Measurements from ENCODE around the gene VAV2. TPM values are rescaled to one million over a fixed set of nuclear protein-coding genes. Genes with fewer than 3 reads are reported as not detected.
A peak's percentile ranks its signal among the peaks of the same experiment; 100 is the strongest.

The VAV2 gene
- total and polyA plus RNA-seq, 9 of the 15 experiments (the other 6 are each of a cell fraction or from before 2014, with no cell fraction given) = 0.01 to 2.7 (median 1.0) TPM; not detected in 1

- TF ChIP-seq REST (IDR thresholded peaks at IDR 0.05; ENCODE audit: borderline replicate concordance) = peak; percentile 87
- TF ChIP-seq REST (CRISPR knock-in tag; IDR thresholded peaks at IDR 0.05; ENCODE audit: low read depth) = no peak
- TF ChIP-seq CHCHD3 (CRISPR knock-in tag; IDR thresholded peaks at IDR 0.05) = no peak
- TF ChIP-seq TCF3 (CRISPR knock-in tag; IDR thresholded peaks at IDR 0.05) = no peak
- TF ChIP-seq FOXK1 (CRISPR knock-in tag; IDR thresholded peaks at IDR 0.05; ENCODE audit: borderline replicate concordance) = no peak
- TF ChIP-seq FUS (optimal IDR thresholded peaks at IDR 0.05; ENCODE audit: low read depth, low read length) = no peak
- no peak for TF ChIP-seq ZBTB2 (IDR thresholded peaks at IDR 0.05)
- no peak for TF ChIP-seq ZNF609 (CRISPR knock-in tag; IDR thresholded peaks at IDR 0.05; ENCODE audit: borderline replicate concordance)
- TF ChIP-seq ARHGAP35 (IDR thresholded peaks at IDR 0.05; ENCODE audit: partially characterized antibody) = no peak
- no peak for TF ChIP-seq MEF2D (tag; conservative IDR thresholded peaks at IDR 0.05; ENCODE audit: low read depth)
- TF ChIP-seq ATF4 (CRISPR knock-in tag; IDR thresholded peaks at IDR 0.05) = no peak
- peak; percentile 45; the same call in 1 of the 2 replicates for TF ChIP-seq ZBTB7A (IDR thresholded peaks at IDR 0.05; ENCODE audit: borderline replicate concordance, control insufficient read depth, low read depth, low read length)
Measured at GRCh38 chr9:133792721-133793470, 199.2 kb downstream of the VAV2 start (continued).

Data from K562 (cell line).